GM12878 (cell line): ENCODE measurements around the gene UBE2QL1.

Experiments used
- CTCF ChIP-seq, 3 experiments: IDR thresholded peaks in 2 of 3; conservative IDR thresholded peaks in 1 of 3; 2 replicates each; pipeline ENCODE4 v1.5.1; 2011; ENCODE audit warnings: low read depth in 3 of 3, low read length in 3 of 3, mild to moderate bottlenecking in 3 of 3, control low read depth in 2 of 3, moderate library complexity in 2 of 3, inconsistent platforms in 1 of 3, mixed read lengths in 1 of 3; ENCODE audit not compliant: control insufficient read depth in 2 of 3, insufficient read depth in 1 of 3; ENCODE audit errors: extremely low read depth in 1 of 3
- ETV6 ChIP-seq, 2 experiments: fragments of 450-650 bp in 1 of 2; IDR thresholded peaks in 1 of 2; conservative IDR thresholded peaks in 1 of 2; 2 replicates each; pipeline ENCODE4 v1.6.1; 2014; ENCODE audit warnings: antibody characterized with exemption in 1 of 2, borderline replicate concordance in 1 of 2, low read depth in 1 of 2, mild to moderate bottlenecking in 1 of 2, moderate library complexity in 1 of 2
- IRF3 ChIP-seq: fragments of 450-650 bp; IDR thresholded peaks from 2 replicates; pipeline ENCODE4 v1.6.1; 2014; ENCODE audit warnings: mild to moderate bottlenecking
- REST ChIP-seq: IDR thresholded peaks from 2 replicates; pipeline ENCODE4 v1.6.1; 2012; ENCODE audit warnings: mild to moderate bottlenecking, low read depth, low read length
- SPI1 ChIP-seq: IDR thresholded peaks from 2 replicates; pipeline ENCODE4 v1.6.1; 2011; ENCODE audit warnings: low read depth, mild to moderate bottlenecking, low read length, moderate library complexity, borderline replicate concordance; ENCODE audit not compliant: insufficient read depth
- TARDBP ChIP-seq: IDR thresholded peaks from 2 replicates; pipeline ENCODE4 v1.6.1; 2016; ENCODE audit warnings: borderline replicate concordance
- USF2 ChIP-seq: IDR thresholded peaks from 2 replicates; pipeline ENCODE4 v1.6.1; 2011; ENCODE audit warnings: low read depth, low read length, improper control_type of control experiment, borderline replicate concordance

GRCh38 chr5:6405591-6405990, 43.1 kb upstream of the UBE2QL1 start:
- TF ChIP-seq SPI1 (no peak), REST (no peak), CTCF (IDR thresholded peaks at IDR 0.05 in 2 of 3, conservative IDR thresholded peaks at IDR 0.05 in 1 of 3; ENCODE audit: control insufficient read depth in 2 of 3, extremely low read depth in 1 of 3, insufficient read depth in 1 of 3, low read depth in 3 of 3, low read length in 3 of 3) (no peak), ETV6 (conservative IDR thresholded peaks at IDR 0.05 in 1 of 2, IDR thresholded peaks at IDR 0.05 in 1 of 2; ENCODE audit: borderline replicate concordance in 1 of 2, low read depth in 1 of 2) (no peak), TARDBP (no peak), IRF3 (no peak), USF2 (no peak)
